Measurements from ENCODE around the gene LINC01488. TPM values are rescaled to one million over a fixed set of nuclear protein-coding genes. Genes with fewer than 3 reads are reported as not detected.

The LINC01488 gene
- total and polyA plus RNA-seq, 2 donors (not counting 1 experiment from before 2014, with no cell fraction given): not detected

GRCh38 chr11:69497221-69497787, 15.8 kb downstream of the LINC01488 start:
- H3K4me1 ChIP-seq (ENCODE audit: control insufficient read depth in 2 of 2, insufficient read depth in 2 of 2, low read length in 2 of 2): no peaks in the 10 kb centered on the region
- intact Hi-C loops (cut with micrococcal nuclease): no loop called here
- no peak overlapping the region for H3K27ac Mint-ChIP-seq

More at GRCh38 chr11:69497221-69497787, 15.8 kb downstream of the LINC01488 start:
- H3K27me3 Mint-ChIP-seq: peaks cover 4% of the 10 kb centered on the region
- Histone ChIP-seq H3K4me3 (ENCODE audit: control extremely low read depth in 1 of 5, extremely low read depth in 1 of 5, insufficient read depth in 1 of 5, low read depth in 2 of 5, low read length in 4 of 5) (no peak overlapping the region), H3K27ac (ENCODE audit: low read length in 2 of 2) (no peak overlapping the region), H3K27me3 (replicated peaks in 1 of 4; ENCODE audit: control extremely low read depth in 1 of 4, control insufficient read depth in 3 of 4, insufficient read depth in 4 of 4, low read length in 3 of 4) (no peaks in the 10 kb centered on the region), H3K9me3 (ENCODE audit: control extremely low read depth in 1 of 3, control insufficient read depth in 2 of 3, insufficient read depth in 1 of 3, low read length in 2 of 3) (no peaks in the 10 kb centered on the region), H3K4me2 (replicated peaks; ENCODE audit: low read depth, low read length, poor library complexity, severe bottlenecking) (no peak overlapping the region), H4K20me1 (ENCODE audit: control insufficient read depth, insufficient read depth, low read length, poor library complexity, severe bottlenecking) (no peaks in the 10 kb centered on the region), H3K9ac (ENCODE audit: low read length) (no peak overlapping the region), H2AFZ (ENCODE audit: insufficient read depth, low read depth, low read length, poor library complexity, severe bottlenecking) (no peak overlapping the region), H3K36me3 (replicated peaks in 1 of 2; ENCODE audit: control extremely low read depth in 1 of 2, control insufficient read depth in 1 of 2, extremely low read depth in 1 of 2, insufficient read depth in 2 of 2, low read length in 1 of 2) (no peaks in the 10 kb centered on the region), H3K79me2 (ENCODE audit: control insufficient read depth, insufficient read depth, low read length) (no peaks in the 10 kb centered on the region)
- no peaks in the 10 kb centered on the region for H3K9me3 Mint-ChIP-seq (ENCODE audit: insufficient read depth)
- DNase-seq: no peak
- no peak for TF ChIP-seq EZH2 (IDR thresholded peaks at IDR 0.05; ENCODE audit: borderline replicate concordance, insufficient read depth, low read depth, low read length, poor library complexity, severe bottlenecking)
- TF ChIP-seq CTCF (IDR thresholded peaks at IDR 0.05): no peak
- ChIA-PET POLR2A (no interaction called here), CTCF (no interaction called here)
- H3K4me3 Mint-ChIP-seq: no peak overlapping the region
- WGBS (ENCODE audit: insufficient coverage): 68% methylated on average over 15 of the region's 19 CpGs
- H3K4me1 Mint-ChIP-seq: no peaks in the 10 kb centered on the region
- no peak for ATAC-seq (ENCODE audit: low read depth)

Measured in B cell (primary cell).